ENCODE results near the gene PTPRR. TPM values are rescaled to one million over a fixed set of nuclear protein-coding genes. Genes with fewer than 3 reads are reported as not detected.

PTPRR gene
- total and polyA plus RNA-seq, 12 donors: 0.11 to 3.7 (median 0.56) TPM; not detected in 1

DNA sequence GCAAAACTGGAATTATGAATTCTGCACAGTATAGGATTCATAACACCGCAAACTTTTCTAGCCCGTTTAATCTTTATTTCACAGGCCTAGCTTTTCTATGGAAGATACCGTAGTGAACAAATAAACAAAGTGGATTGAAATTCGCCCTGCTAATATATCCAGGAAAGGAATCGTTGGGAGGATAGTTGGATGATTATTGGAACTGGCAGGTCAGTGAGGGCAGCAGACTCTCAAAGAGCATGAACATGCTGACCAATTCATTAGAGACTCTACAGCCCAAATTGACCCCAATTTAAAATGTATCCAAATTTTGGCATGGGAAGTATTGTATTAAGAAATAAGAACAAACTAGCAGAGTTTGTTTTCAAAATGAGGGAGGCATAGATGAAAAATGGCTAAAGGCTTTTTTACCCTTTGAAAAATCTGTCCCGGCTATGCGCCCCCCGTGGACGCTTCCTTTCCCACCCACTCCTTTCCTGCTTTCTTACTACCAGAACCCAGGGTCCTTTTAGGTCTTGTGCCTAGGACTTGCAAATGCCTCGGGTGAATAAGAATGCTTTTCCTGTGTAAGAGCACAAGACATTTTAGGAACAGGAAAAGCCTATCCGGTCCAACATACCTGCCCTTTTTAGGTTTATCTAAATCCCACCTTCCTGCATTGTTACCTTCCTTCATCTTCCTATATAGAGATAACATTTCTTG lies 198.7 kb downstream of the PTPRR start:
- WGBS, 4 donors: 66 to 74% (median 71%) methylated on average over 11 of the region's 11 CpGs
- H3K4me3 ChIP-seq: no peak overlapping the region
- no peaks in the 10 kb centered on the region for H3K4me1 ChIP-seq (replicated peaks in 1 of 2)
- no peaks in the 10 kb centered on the region for H3K36me3 ChIP-seq (replicated peaks in 1 of 2)
- no peaks in the 10 kb centered on the region for H3K27me3 ChIP-seq
- H3K9me3 ChIP-seq (replicated peaks in 1 of 3): no peaks in the 10 kb centered on the region
- H3K27ac ChIP-seq: peak overlapping the region in 2 of 5 donors; percentile 33 to 66
- peak in 1 of 7 donors; percentile 22 for DNase-seq
- intact Hi-C loops (cut with DNase I): loop anchor here in 1 of 2 donors (5.0 kb wide), 2 partner anchors 130 to 845 kb away; no protein-coding TSS in a partner anchor
- TF ChIP-seq POLR2A (IDR thresholded peaks at IDR 0.05): no peak
- TF ChIP-seq, protein P1, sequence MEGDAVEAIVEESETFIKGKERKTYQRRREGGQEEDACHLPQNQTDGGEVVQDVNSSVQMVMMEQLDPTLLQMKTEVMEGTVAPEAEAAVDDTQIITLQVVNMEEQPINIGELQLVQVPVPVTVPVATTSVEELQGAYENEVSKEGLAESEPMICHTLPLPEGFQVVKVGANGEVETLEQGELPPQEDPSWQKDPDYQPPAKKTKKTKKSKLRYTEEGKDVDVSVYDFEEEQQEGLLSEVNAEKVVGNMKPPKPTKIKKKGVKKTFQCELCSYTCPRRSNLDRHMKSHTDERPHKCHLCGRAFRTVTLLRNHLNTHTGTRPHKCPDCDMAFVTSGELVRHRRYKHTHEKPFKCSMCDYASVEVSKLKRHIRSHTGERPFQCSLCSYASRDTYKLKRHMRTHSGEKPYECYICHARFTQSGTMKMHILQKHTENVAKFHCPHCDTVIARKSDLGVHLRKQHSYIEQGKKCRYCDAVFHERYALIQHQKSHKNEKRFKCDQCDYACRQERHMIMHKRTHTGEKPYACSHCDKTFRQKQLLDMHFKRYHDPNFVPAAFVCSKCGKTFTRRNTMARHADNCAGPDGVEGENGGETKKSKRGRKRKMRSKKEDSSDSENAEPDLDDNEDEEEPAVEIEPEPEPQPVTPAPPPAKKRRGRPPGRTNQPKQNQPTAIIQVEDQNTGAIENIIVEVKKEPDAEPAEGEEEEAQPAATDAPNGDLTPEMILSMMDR (IDR thresholded peaks at IDR 0.05): peak in 1 of 6 experiments; percentile 8

DNA sequence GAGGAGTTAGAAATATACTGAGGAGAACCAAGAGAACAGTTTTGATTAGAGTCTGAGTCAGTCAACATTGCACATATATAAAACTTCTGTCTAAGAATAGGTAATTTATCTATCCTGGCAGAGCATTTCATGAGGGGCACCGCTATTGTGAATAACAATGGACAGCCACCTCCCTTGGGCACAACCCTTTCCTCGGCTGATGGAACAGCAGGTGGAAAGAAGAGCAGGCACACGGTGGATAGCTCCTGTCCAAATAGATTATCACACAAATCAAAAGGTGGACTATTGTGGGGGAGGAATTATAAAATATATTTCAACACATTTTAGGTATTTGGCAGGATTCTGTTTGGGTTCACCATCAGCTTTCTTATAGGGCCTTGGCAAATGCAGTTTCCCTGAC lies 199.3 kb downstream of the PTPRR start:
- Histone ChIP-seq H3K4me3 (no peak overlapping the region), H3K36me3 (replicated peaks in 1 of 2) (no peaks in the 10 kb centered on the region), H3K4me1 (replicated peaks in 1 of 2) (no peaks in the 10 kb centered on the region), H3K27ac (peak overlapping the region in 1 of 5 donors; percentile 66), H3K27me3 (no peaks in the 10 kb centered on the region), H3K9me3 (replicated peaks in 1 of 3) (no peaks in the 10 kb centered on the region)
- no peak for DNase-seq
- 69 to 83% (median 80%) methylated on average over 3 of the region's 3 CpGs for WGBS, 4 donors
- intact Hi-C loops (cut with DNase I): loop anchor here in 1 of 2 donors (5.0 kb wide), 2 partner anchors 129 to 844 kb away; no protein-coding TSS in a partner anchor
- TF ChIP-seq, protein P1 (IDR thresholded peaks at IDR 0.05): no peak
- no peak for TF ChIP-seq POLR2A (IDR thresholded peaks at IDR 0.05)

DNA sequence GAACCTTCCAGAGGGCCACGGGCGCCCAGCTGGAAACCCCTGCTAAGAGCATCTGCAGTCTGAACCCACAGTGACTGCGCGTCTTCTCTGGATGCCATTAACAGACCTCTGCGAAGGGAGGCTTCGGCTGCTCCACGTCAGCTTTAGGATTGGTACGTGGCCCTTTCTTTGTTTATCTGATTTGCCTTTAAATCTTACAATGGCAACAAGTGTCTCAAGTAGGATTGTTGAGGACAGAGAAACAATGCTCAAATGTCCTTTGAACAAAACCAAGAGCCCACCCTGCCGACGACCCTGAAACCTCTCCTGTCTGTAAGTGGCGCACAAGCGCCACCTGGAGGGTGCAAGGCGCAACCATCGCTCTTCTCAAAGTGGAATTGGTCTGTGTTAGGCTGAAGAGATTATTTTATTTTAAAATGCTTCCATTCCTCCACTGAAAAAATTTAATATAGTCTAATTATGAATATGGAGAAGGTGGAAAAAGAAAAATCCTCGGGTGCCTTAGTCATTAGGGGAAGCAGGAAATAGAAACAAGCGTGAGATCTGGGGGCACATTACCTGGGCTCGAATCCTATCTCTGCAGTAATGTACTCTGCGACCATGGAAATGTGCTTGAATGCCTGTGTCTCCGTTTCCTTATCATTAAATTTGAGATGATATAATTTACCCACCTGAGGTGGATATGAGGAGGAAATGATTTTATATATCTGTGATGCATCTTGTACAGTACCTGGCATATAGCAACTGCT lies 200.7 kb downstream of the PTPRR start:
- Histone ChIP-seq H3K27me3 (no peaks in the 10 kb centered on the region), H3K4me3 (no peak overlapping the region), H3K9me3 (replicated peaks in 1 of 3) (no peaks in the 10 kb centered on the region), H3K27ac (peak overlapping the region in 2 of 5 donors; percentile 23 to 53), H3K36me3 (replicated peaks in 1 of 2) (no peaks in the 10 kb centered on the region), H3K4me1 (replicated peaks in 1 of 2) (no peaks in the 10 kb centered on the region)
- TF ChIP-seq, protein P1 (IDR thresholded peaks at IDR 0.05): peak; percentile 61 to 87 (median 78)
- no peak for TF ChIP-seq POLR2A (IDR thresholded peaks at IDR 0.05)
- WGBS, 4 donors: 26 to 30% (median 28%) methylated on average over 18 to 19 of the region's 19 CpGs
- intact Hi-C loops (cut with DNase I): loop anchor here (5.0 to 10.0 kb wide), 3 partner anchors 125 to 843 kb away; no protein-coding TSS in a partner anchor
- DNase-seq: peak; percentile 20 to 64 (median 33)

DNA sequence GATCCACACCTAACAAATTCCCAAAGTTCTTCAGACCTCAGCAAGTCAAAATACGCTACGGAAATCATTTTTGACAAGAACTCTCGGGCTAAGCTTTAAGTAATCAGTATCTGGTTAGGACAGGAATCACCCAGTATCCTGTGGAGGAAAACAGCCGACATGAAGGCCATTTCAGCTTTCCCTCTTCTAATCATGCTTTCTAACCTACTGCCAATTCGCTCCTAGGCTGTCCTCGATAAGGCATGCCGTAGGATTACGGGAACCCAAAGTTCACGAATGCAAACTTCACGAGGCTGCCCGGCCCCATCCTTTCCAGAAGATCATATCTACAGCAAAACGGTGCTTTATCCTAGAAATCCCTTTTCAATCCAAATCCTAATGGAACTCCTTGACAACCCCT lies 201.5 kb downstream of the PTPRR start:
- WGBS, 4 donors: 73 to 81% (median 78%) methylated on average over 12 of the region's 12 CpGs
- no peaks in the 10 kb centered on the region for H3K4me1 ChIP-seq (replicated peaks in 1 of 2)
- H3K36me3 ChIP-seq (replicated peaks in 1 of 2): no peaks in the 10 kb centered on the region
- no peaks in the 10 kb centered on the region for H3K9me3 ChIP-seq (replicated peaks in 1 of 3)
- H3K4me3 ChIP-seq: no peak overlapping the region
- H3K27ac ChIP-seq: peak overlapping the region in 2 of 5 donors; percentile 21 to 23
- H3K27me3 ChIP-seq: no peaks in the 10 kb centered on the region
- DNase-seq: peak in 1 of 7 donors; percentile 14
- TF ChIP-seq POLR2A (IDR thresholded peaks at IDR 0.05): no peak
- TF ChIP-seq, protein P1 (IDR thresholded peaks at IDR 0.05): no peak
- intact Hi-C loops (cut with DNase I): loop anchor here in 1 of 2 donors (10.0 kb wide), 1 partner anchor 124 kb away; no protein-coding TSS in a partner anchor

Measured in adrenal gland (tissue), 12 donors.